Fibroblast of upper back skin (primary cell): ENCODE measurements around the gene AQP7.
A peak's percentile ranks its signal among the peaks of the same experiment; 100 is the strongest.
"Not testable (repeated sequence)": the region's sequence is repeated elsewhere in the genome, so short reads cannot be mapped to it uniquely, and the experiment has no call there.

Source experiments
- DNase-seq: peaks from one replicate; pipeline ENCODE4 v3.0.0-alpha.2; 2013

Gene AQP7

DNA sequence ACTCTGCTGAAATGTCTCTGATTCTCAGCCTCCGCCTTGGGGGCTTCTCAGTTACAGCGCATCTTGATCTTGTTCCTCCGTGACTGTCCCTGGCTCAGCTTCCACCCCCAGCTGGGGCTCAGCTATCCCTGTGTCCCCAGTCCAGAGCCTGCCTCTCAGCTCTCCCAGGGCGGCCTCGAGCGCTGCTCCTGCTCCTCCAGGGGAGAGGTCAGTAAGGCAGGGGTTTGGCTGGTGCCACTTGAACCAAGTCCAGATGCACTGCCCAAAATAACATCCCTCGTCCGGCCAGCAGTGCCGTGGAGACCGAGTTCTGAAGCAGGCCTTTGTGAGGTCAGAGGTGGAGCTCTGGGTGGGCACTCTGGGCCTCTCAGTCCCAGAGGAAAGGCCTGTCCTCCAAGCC is at the start of gene AQP7:
Gene AQP7 (minus strand): TSS at position 198 of the 400 bp plus-strand sequence. CDS start 1,306 bp downstream, outside the sequence.
- not testable (repeated sequence) for DNase-seq

DNA sequence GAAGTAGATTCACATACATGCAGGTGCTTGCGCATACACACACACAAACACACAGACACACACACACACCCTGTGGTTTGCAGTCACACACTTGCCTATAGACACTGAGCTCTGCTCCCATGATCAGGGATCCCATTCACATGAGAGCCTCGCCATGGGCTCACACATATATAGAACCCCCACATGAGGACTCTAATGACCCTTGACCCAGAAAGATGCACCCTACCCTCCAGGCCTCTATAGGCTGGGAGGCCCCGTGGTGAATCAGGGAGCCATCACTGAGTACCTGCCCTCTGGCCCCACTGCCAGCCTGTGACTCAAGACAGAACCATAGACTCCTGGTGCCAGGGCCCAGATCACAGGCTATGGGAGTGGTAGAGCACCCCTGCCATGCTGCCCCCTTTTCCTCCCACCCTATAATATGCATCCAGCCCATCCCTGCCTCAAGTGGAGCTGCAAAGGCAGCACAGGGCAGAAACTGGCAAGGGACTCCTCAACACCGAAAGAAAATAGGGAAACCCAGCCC is 48.3 kb upstream of the AQP7 start:
- DNase-seq: no peak

DNA sequence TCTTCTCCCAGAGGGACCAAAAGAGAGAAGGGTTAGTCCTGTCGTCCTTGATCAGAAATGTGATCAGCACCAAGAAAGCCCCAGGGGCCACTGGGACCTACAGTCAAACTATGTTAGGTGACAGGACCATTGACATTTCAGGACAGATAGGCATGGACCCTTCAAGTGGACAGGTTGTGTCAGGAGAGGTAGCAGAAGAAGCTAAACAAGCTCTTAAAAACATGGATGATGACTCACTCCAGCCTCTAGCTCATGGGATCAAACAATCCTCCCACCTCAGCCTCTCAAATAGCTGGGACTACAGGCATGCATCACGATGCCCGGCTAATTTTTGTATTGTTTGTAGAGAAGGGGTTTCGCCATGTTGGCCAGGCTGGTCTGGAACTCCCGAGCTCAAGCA is 47.3 kb upstream of the AQP7 start:
- no peak for DNase-seq

DNA sequence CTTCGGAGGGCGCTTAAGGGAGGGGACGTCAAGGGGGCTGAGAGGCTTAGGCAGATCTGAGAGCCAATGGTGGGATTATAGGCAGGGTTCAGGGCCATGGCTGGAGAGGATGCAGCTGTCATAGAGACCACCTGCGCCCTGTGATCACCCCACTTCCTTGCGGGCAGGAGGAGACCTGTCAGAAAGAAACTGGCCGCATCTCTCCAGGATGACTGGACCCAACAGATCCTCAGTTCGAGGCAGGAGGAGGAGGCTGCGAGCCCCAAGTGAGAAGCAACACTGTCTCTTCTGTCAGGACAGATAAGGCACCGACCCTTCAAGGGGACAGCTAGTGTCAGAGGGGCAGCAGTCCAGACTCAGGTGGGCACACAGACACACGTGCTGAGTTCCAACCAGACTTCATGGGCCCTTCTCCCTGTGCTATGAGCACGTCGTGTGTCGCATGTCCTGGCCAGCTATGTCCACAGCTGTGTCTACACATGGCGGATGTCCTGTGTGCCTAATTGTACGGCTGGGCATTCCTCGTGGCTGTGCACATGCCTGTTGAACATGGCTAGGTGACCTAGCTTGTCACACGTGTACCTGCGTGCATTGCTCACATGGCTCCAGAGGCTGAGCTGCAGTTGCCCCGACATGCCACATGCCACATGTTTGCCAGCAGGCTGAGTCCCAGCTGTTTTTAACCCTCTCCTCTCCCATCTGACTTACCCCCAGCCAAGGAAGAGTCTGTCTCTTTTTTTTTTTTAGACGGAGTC is 45.6 kb upstream of the AQP7 start:
- DNase-seq: no peak

DNA sequence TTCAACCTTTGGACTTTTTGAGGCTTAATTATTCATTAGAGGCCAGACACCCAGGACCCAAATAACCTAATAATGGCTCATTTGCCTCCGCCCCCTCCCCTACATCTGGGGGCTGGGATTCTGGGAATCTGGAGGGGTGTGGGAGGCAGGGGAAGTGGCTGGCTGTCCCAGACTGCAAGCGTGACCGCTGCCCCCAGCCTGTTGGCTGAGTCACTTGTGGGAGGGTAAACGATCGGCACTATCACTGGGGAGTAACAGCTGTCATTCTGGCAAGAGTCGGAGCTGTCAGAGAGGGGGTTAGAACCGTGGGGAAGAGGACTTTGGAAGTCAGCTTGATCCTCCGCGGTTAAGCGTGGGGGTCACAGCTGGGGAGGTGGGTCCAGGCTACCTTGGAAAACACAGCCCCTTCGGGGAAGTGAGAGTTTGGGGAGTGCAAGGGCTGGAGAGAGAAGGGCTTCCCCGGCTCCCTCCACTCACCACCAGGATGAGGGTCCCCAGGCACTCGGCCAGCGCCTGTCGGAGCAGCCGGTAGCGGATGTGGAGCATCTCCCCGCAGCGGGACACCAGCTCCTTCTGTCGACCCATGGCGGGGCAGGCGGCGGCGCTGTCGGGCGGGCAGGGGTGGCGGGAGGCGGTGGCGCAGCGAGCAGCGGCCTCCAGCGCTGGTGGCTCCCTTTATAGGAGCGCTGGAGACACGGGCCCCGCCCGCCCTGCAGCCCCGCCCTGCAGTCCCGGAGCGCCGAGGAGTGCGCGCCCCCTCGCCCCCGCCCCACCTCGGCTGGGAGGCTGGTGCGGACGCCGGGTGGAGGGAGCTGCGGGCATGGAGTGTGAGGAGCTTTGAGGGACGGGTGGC is 44.8 kb upstream of the AQP7 start, which contains the start of gene AQP3:
Gene AQP3 (minus strand): TSS at position 648 of the 853 bp plus-strand sequence. CDS start 63 bp downstream, at position 585.
- DNase-seq: peak; percentile 65

DNA sequence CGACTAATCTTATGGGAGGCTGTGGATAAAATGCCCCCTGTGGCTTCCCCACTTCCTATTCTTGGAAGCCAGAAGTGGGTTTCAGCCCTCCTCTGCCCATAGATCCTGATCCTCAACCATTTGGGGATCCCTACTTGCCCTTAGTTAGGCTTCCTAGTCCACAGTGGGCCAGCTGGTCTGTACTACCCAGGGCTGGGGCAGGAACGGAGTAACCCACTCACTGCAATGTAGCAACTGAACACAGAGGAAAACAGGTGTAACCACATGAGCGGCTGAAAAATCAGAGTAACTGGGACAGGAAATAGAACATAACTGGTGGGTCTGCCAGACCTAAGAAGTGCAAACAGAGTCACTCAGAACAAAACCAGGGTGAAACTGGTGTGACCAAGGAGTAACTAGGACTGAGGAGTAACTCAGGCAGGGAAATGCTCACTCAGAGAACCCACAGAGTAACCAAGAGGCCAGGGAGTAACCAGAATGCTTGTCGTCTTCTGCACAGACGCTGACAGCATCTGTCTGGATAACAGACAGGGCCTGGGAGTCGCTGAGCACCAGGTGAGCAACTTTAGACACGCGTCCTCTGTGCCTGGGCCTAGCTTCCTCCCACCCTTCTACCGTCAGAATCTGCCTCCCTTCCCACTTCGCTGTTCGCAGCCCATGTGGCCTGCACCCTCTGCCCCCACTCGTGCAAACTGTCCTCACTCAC is 44.0 kb upstream of the AQP7 start:
- no peak for DNase-seq

DNA sequence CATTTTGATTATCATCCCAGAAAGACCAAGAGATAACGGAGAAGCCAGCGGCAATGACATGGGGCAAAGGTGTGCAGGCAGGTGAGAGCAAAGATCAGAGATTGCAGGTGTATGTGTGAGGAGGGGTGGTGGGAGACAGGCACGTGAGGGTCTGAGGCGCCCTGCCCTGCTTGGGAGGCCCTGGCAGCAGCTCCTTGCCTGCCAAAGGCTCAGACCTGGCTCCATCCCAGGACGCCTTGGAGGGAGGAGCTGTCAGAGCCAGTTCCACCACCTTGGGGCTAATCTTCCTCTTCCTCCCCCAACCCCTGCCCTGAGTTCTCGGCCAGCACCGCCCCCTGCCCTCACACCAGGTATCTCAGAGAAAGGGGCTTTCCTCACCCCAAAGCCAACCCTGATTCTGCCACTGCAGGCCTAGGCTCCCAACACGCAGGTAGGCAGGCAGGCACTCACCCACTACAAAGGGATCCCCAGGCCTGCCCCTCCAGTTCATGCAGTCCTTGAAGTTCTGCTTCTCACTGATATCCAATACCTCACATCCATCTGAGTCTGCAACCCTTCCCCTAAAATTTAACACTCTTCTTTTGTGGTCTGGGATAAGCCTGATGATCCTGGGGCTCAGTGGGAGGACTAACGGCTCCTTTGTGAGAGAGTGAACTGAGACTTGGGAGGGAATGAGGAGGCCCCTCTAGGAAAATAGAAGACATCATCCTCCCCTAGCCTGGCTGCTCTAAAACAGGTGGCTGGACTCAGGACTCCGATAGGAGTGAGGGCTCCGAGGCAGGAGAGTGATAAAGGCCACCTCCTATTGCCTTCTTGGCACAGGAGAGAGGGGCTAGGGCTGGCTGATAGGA is 43.2 kb upstream of the AQP7 start:
- no peak for DNase-seq

DNA sequence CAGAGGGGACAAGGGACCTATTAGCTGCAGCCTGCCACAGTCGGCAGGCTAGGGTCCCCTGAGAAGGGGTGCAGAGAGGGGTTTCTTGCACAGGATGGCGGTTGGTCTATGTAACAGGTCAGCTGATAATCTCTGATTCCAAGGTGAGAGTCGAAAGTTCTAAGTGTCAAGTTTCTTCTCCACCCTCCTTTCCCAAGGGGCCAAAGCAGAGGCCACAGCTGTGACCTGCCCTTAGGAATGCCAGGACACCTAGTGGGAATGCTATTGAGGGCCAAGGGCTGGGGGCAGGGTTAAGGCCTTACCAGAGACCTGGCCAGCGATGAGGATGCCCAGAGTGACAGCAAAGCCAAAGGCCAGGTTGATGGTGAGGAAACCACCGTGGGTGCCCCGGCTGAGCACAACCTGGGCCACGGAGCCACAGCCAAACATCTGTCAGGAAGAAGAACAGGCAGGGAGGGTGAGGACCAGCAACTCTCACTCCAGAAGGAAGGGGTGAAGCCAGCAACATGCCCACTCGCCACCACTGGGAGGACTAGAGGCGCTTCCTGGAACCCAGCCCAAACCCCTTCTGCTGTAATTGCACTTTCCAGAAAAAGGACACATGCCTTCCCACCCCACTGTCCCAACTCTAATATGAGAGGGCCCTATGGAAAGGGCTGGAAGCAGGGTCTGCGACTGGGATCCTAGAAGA is 41.2 kb upstream of the AQP7 start:
- DNase-seq: no peak

DNA sequence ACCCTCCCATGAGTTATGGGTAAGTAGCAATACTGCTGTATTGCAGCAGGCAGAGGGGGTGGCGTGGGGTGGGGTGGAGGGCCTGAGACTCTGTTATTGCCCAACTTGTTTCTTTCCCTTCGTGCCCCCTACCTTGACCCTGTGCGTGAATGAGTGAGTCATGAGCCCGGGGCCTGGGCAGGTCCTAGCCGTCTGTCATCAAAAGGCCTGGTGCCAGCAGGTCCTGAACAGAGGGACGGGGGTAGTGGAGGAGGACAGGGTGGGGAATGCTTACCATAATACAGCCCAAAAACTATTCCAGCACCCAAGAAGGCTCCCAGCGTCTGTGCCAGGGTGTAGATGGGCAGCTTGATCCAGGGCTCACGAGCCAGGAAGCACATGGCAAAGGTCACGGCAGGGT is 40.7 kb upstream of the AQP7 start:
- no peak for DNase-seq

DNA sequence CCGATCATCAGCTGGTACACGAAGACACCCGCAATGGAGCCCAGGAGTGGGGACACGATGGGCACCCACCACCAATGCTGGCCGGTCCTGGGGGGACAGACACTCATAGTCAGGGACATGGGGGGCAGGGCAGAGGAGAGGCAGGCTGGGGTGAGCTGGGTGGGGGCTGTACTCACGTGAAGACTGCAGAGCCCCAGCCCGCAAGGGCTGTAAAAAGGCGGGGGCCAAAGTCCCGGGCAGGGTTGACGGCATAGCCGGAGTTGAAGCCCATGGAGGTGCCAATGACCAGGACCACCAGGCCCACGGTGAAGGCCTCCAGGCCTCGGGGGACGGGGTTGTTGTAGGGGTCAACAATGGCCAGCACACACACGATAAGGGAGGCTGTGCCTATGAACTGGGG is 39.8 kb upstream of the AQP7 start:
- no peak for DNase-seq

DNA sequence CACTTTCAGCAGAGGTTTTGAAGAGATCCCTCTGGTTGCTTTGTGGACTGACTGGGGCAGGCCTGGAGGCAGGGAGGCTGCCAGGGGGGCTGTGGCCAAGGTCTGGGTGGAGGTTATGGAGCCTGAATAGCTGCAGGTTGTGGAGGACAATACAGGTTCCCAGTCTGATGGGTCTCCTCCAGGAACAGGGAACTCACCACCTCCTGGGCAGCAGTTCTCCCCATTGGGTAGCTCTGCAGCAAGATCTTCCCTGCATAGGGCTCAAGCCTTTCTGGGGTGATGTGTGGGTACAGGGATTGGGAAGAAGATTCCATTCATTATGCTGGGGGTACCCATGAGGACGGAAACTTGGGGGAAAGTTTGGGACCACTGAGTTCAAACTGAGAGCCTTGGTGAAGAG is 38.2 kb upstream of the AQP7 start:
- DNase-seq: no peak

DNA sequence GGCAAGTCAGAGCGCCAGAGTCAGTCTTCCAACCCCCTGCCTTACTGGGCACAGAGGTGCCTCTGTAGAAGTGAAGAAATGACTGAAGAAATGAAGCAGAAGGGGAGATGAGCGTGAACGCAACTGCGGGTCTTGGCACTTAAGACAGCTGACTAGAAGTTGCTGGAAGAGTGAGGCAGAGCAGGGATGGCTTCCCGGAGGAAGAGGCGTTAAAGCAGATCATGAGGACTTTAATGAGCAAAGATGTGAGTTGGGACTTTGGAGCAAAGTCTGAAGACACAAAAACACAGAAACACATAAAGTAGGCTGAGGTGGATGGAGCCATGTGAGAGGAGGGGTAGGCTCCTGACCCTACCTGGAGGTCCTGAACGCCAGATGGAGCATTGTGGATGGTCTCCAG is 37.8 kb upstream of the AQP7 start:
- no peak for DNase-seq

DNA sequence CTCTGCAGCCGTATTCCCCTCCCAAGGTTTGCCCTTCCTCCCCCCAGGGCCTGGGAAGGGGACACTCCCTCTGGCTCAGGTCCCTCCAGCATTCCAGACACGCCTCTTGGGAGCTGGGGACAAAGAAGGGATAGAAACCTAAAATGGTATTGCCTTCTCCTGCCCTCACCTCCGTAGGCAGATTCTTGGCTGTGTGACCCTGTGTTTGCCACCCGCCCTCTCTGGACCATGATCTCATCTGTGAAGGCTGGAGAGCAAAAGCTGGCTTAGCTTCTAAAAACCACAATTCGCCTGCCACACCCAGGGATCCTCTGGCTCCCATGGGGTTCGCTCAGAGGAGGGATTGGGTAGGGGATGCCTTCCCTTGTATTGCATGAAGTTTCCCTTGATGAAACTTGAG is 37.4 kb upstream of the AQP7 start:
- DNase-seq: no peak

DNA sequence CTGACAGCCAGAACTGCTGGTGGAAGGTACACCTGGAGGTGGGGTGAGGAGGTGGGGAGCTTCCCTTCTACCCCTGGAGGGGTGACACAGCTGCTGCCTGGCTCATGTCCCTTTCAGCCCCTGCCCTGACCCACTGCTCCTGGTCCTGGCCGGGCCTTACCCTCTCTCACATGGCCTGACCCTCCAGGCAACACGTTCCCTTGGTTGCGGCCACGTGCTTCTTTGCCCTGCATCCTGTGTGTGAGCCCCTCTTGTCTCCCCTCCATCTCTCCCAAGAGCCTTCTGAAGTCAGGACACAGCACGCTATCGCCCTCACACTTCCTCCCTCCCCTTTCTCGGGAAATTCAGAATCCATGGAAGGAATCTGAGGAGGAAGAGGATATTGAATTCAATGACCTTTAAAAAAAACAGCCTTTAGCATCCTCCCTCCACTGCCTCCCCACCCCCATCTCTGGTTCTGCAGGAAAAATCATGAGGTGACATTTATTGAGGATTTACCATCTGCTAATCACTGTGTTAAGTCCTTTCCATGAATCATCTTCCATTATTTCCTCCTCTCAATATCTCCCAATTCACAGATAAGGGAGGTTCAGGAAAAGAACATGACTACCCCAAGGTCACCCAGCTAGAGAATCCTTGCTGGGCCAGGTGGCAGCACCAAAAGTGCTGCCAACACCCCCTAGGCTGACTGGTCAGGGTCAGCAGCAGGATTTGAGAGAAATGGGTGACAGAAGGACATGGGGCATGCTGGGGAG is 36.7 kb upstream of the AQP7 start:
- no peak for DNase-seq

DNA sequence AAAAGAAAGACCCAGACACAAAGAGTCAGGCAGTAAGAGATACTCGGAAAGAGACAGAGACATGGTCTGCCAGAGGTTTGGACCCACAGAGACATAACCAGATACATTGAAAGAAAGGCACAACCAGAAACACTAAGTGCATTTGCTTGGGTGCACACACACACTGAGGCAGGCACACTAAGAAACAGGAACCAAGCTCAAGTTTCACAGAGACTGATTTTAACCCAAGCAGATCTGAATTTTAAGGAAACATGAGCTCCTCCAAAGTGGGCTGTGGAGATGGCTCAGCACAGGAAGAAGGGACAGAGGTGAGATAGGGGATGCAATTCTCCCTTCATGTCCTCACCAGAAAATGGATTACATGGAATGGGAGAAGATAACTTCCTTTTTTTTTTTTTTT is 35.5 kb upstream of the AQP7 start:
- DNase-seq: no peak

DNA sequence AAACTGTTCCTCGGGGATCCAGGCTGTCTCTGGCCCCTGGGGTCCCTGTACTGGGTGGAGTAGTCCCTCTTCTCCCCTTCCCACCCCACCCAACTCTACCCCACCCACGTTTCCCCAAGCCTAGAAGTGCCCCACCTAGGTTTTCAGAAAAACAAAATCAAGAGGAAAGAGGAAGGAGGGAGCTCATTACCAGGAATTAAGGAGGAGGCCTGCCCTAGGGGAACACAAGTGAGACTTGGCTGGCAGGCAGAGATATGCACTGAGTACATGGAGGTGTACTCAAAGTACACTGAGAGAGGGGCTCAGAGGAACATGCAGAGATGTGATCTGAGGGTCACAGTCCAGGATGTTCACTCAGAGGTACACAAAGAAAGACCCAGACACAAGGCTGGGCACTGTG is 34.8 kb upstream of the AQP7 start:
- no peak for DNase-seq

DNA sequence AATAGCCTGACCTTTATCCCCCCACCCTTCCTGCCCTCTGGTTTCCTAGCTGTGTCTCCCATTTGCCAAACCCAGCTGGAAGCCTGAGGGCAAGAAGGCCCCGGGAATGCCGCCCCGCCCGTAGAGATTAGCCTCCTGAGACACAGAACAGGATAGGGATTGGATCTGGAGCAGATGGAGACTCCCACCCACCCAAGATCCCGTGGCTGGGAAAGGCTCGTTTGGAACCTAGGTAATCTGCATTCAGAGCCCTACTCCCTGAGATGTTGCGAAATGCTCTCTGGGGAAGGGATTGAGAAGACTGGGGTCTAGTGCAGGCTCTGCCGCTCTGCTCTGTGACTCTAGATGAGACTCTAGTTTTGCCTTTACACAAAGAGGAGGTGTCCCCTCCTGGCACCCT is 34.1 kb upstream of the AQP7 start:
- DNase-seq: no peak

DNA sequence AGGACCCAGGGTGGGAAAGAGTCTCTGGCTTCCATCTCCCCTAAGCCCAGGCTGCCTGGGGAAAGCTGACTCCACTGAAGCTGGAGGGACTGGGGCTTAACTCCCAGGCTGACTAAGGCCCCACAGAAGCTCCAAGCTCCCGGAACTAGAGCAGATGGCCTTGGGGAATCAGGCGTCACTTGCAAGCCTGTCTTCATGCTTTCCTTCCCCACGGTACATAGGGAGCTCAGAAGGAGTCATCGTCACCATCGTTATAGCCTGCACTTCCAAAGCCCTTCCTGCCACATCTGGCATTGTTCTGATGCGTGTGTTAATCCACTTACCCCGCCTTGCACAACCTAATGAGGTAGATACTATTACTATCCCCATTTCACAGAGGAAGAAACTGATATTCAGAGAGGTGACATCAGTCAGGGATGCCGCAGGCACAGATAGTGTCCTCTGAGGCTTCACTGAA is 33.5 kb upstream of the AQP7 start:
- DNase-seq: no peak

DNA sequence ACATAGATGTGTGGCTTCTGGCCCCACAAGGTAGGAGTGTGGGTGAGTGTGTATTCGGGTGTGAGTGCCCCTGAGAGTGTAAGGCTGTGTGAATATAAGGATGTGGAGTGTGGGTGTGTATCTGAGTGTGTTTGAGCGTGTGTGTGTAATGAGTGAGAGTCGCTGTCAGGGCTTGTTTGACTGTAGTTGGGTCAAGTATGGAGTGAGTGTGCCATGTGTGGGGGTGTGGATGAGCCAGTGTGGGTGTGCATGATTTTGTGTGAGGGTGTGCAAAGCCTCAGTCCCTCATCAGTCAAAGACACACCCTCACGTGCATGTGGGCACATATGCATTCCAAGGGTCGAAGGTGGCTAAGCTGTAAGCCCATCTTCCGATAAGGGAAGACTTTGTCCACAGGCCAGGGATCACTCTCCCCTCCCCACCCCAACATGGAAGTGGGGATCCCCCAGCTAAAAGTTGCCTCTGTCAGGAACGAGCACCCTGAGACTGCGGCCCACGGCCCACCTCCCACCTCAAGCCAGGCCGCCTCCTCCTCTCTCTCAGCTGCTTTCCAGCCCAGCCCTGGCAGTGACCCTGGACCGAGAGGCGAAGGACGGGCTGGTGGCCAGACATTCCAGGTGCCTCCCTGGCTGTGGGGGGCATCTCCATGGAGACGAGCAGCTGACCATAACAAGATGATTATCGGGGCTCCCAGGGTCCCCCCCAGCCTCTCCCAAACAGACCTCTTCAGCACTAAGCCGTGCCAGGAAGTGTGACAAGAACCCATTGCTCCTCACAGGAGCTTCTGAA is 32.1 kb upstream of the AQP7 start:
- no peak for DNase-seq

DNA sequence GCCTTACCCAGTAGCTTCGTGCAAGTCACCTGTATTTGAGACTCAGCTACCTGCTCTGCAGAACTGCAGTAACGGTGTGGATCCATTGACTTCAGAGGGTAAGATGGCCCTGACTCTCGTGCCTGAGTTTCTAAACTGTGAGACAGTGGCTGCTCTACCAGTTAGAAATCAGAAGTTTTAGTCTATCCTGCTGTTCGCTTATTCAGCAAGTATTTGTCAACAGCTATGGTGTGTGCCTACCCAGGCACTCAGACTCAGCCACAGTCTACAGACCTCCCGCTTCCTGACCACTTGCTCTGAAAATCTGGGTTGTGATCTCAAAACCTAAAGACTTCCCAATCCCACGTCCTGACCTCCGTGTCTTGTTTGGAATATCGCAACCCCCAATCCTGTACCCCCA is 31.5 kb upstream of the AQP7 start:
- DNase-seq: no peak
